Activated T-helper 9 cell treated with anti-CD3 and anti-CD28 coated beads, Interleukin-2, amount 50 U/mL, for 16 hours (primary cell): ENCODE data around the gene TIAM2.

ENCODE experiments used
- DNase-seq: peaks from one replicate; pipeline ENCODE4 v3.0.0-alpha.2; 2020; ENCODE audit warnings: low read depth

TIAM2 gene

DNA sequence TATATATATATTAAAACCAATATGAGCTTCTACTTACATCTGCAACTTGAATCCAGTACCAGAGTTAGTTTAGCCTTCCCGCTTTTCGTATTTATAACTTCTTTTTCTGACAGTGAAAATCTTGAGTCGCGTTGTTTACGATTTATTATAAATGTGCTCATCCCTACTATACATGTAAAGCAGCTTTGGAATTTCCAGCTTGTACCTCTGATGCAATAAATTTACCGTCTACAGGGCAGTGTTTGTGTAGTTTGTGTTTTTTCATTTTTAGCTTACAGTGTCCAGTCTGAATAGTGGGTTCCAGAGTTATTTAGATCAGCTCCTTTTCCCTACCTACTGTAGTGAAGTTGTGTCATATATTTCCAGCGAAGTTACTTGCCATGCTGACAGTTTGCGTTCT, 66.3 kb downstream of the TIAM2 start:
- DNase-seq = no peak

DNA sequence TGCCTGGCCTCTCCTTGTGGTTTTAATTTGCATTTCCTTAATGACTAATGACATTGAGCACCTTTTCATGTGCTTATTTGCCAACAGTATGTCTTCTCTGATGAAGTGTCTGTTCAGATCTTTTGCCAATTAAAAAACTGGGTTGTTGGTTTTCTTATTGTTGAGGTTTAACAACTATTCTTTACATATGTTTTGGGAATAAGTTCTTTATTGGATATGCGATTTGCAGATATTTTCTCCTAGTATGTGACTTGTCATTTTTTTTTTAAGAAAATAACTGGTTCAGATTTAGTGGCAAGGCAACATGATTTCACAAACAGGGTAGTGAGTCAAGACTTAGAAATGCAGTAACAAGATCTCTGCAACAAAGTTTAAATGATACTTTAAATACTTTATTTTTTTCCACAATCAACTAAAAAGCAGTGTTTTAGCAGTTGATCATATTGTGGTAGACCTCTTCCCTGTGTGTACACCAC, 67.8 kb downstream of the TIAM2 start:
- no peak for DNase-seq

DNA sequence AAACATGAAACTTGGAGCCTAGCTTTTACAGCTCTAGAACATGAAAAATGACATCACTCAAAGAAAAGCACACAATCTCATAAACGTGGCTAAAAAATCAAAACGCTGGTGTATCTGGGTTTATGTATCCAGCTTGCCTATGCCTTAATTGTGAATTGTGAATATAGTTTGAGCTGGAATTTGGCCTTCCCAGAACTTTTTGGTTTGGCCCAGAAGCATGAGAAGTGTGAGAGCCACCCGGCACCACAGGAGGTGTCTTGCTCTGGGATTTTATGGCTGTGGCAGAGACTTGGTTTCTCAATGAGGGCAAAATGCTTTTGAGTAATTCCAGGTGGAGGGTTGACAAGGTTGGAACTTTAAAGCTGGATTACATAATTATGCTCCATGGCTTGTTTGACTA, 69.2 kb downstream of the TIAM2 start:
- DNase-seq = no peak

DNA sequence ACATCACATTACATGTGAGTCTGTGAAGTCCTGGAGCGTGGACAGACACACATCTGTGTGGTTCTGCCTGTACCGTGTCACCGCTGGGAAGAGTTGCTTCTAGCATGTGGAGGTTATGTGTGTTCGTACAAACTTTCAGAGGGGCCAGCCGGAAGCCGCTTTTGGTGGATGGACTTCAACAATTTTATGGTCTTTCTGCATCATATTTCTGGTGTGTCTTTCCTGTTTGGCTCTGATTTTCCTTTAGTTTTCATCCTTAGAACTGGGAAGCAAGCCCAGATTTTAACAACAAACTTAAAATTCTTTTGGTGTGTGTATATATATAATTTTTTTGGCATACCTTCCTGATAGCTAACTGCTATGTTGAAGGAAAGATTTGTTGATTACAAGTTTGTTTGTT, 71.2 kb downstream of the TIAM2 start:
- DNase-seq = no peak

DNA sequence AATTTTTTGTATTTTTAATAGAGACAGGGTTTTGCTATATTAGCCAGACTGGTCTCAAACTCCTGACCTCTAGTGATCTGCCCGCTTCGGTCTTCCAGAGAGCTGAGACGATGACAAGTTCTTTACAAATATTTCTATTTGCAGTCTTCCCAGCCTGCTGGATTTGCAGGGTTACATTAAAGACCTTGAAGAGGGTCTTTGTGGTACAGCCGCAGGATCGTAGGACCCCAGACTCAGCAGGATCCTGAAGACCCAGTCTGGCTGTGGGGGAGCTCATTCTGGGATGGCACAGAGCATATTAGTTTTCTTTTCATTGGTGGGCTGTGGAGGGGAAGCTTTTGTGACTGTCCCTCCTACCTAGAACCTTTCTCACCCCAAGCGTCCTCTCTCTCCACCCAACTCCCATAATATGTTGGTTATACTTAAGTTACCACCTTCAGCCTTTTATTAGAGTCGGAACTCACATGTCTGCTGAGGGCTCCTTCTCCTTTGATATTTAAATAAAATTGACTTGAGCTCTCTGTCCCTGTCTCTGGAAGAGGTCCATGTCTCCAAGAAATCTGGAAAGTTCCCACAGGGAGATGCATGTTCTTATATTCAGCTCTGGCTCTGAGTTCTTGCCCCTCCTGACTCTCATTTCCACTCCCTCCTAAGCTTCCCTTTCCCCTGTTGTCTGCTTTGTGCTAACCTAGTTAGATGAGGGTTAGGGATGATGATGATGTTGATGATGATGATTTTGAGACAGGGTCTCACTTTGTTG, 72.0 kb downstream of the TIAM2 start:
- DNase-seq = no peak

DNA sequence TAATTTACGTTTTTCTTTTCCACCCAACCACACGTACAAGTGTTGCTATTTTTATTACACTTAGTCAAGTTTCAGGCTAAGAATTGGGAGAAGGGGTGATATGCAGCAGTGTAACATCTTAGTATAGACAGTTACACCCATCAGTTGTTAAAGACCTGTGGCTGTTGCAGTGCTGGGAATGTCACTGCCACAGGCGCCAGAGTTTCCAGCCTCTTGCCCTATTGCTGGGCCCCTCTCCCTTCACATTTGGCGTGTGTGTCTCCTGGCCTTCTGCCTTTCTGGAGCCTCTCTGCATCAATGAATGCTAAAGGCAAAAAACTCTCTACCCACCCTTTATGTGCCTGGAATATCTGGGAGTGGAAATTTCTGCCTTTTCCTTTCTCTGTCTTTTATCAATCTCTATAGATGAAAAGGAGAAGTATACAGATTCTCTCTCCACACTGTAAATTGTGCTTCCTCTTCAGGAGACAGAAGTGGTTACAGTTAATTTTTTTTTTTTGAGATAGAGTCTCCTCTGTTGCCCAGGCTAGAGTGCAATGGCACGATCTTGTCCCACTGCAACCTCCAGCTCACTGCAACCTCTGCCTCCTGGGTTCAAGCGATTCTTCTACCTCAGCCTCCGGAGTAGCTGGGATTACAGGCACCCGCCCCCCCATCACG, 73.0 kb downstream of the TIAM2 start:
- DNase-seq = no peak

DNA sequence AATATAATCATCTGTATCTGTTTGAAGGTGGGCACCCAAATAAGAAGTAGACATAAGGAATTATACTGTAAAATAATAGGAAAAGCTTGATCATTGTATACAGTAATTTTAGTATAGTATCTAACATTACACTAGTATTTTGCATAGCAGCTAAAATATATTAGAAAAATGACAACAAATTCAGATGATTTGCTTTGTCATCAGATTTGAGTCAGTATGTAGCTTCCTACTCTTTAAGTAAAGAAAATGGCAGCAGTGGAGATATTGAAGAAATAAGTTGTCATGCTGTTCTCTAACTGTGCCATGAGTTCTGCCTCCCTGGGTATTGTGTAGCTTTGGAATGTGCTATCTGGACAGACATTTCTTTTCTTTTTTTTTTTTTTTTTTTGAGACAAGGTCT, 74.4 kb downstream of the TIAM2 start:
- no peak for DNase-seq

DNA sequence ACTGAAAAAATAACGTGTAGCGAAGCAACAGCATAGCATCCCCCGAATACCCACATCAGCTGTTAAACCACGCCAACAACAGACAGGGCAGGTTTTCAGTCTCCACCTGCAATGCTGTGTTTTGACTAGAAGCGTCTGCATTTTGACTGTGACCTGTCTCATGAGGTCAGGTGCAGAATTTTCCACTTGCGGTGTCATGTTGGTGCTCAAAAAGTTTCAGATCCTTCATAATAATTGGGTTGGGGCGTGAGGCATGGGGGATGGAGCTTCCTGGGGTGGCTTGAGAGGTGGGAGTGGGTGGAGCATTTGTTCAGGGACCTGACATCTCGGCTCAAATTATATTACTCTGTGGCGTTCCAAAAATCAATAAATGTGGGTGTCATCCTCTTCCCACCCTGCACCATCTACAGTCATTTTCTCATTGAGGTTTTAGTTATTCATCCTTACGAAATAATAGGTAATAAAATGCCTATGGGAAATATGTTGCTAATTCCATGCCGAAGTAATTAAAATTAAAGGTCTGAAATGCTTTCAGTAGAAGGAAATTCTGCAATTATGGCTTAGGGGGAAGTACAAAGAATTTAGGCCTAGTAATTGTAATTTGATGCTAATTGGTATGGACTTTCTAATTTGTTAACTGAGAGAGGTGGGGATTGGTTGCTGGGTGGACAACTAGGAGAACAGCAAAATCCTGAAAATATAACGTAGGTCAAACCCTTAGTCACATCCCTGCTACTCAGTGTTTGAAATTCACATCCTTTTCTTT, 81.0 kb downstream of the TIAM2 start:
- no peak for DNase-seq

DNA sequence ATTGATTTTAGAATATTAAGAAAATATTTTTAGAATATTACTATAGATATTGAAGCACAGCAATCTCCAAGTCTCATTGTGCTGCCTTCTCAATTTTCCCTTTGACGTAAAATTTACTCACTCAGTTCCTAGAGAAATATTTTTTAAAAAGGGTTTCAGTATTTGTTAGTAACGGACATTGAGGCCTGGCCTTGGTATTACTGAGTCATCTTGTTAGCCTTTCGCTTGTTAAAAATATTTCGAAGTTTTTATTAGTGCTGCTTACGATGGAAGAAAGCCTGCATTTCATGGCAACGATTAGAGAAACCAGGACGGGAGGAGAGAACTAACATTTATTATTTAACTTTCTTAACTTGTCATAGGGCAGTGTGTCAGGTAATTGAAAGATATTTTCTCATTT, 82.2 kb downstream of the TIAM2 start:
- no peak for DNase-seq

DNA sequence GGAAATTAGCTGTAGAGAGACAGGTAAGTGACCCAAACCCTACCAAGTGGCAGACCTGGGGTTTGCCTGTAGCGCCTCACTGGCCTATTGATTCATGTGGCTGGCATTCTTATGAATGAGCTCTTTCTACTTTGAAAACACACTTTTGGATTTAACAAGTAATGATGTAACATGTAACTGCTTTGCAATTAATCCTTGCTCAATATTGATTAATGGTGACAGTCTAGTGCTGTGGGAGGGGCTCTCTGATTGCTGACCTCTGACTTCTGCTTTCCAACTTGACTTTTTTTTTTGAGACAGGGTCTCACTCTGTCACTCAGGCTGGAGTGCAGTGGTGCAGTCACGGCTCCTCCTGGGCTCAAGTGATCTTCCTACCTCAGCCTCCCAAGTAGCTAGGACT, 82.7 kb downstream of the TIAM2 start:
- DNase-seq = no peak

DNA sequence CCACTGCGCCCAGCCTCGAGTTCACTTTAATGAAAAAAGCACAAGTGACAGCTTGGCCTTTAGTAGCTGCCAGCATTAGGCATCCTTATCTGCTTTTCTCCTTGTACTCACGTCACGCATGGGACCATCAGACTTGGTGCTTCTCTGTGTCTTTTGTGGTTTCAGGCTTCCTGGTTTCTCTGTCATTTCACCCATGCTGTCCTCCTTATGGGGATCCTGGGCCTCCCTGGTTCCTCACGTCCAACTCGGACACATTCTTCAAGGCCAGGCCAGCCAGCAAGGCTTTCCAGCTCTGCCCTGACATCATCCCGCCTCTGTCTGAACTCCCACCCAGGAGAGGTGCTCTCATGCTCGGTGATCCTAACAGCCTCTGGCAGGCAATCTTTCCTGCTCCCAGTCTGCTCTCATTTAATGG, 83.2 kb downstream of the TIAM2 start:
- DNase-seq = no peak

DNA sequence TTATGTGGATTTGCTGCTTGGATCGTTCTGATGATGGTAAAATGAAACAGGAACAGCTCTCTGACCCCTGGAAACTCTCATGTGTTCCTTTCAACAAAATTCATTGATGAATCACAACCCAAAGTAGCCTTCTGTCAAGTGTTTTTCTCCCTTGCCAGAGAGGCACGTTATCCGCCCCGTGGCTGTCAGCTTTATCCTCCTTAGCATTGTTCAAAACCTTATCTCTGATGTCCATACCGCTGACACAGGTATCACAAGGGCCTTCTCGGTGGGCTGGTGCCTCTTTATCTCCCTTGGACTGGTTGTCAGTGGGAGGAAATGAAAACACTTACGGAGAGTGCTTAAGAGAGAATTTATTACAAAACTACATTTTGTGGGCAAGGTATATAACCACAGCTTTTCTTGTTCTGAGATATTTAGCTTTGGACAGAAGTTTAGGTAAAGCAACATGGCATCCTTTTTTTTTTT, 84.9 kb downstream of the TIAM2 start:
- DNase-seq = no peak

DNA sequence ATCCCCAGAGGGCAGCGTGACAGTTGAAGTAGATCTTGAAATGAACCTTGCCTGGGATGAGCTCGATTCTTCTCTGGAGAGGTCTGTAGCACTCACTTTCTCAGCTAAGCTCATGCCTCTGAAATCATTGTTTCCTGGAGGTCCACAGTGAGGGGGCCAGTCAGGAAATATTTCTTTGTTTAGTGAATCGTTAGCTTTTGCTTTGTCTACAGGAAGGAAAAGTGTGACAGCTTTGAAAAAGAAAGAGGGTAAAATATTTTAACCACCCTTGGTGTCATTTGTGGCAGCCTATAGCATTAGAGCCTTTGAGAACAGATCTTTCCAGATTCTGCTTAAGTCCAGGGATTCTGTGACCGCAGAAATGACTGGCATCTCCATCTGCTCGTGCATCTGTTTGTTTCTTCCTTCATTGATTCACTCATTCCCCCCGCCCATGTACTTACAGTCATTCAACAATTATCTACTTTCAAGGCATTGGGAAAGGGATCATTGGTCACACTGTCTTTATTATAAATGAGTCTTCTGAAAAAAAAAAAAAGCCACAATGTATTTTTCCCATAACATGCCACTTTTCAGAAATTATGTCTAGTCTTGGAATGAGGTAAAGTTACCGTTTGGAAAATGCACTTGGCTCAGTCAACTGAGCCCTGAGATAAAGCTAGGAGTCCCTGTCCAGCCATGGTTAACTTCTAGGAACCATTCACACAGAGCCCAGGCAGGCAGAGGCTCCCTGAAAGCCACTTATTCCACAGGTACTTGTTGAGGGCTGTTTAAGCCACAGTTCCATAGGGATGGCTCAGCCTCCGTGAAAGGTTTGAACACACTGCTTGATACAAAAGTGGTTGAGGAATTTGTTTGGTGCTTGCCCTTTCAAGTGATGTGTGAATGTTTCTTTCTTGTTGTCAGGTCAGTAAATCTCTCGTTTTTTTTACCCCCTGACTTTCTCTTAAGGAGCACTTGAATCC, 86.0 kb downstream of the TIAM2 start:
- DNase-seq = no peak

DNA sequence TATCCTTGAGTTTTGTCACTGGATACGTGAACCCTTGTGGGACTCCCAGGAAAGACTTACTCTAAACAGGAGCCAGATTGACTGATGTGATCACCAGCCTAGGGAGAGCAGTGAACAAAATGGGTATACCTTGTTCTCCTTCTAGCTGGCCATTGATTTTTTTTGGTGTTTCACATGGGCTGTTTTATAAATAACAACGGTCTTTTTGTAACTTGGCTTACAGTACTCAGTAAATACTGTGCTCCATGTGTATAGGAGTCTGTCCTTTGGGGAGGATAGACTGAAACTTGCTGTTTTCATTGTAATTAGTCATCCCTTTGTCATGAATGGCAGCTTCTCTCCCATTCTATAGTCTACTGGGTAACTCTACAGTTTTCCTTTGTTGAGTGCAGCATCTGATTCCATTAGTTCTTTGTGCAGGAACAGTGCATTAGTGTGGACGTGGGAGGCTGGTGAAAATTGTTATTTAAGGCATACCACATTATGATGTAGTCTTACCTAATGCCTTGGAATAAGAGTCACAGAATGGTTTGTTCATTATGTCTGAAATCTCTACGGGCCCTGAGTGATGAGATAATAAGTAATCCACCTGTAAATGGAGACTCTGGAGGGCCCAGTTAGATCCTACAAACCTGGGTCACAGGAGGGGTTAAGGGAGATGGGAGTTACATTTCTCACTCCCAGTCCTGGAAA, 89.5 kb downstream of the TIAM2 start:
- DNase-seq = no peak

DNA sequence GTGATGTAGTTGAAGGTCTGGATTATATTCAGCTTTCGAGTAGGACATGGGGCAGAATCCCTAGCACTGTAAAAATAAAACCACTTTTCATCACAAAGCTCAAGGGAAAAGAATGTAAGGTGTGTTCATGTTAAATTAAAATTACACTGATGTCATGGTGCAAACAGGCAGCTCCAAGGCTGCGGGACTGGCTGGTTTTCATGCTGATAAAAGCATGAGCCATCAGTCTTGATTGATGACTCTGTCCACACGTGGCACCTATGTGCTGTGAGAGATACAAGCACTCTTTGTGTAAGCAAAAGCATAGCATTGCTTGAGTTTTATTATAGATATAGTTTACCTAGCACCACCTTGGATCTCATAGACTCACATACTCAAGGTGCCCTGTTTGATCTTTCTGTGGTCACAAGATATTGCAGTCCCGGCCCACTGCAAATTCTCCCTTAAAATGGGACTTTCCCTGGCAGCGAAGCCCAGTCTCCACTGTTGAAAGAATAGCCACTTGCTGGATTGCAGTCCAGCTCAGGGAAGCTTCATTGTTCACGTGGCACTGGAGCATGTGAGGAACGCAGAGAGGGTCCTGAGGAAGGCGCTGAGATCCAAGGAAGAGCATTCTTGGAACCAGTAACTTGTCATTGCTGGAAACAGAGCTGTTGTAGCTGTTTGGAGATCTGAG, 90.6 kb downstream of the TIAM2 start:
- DNase-seq = no peak

DNA sequence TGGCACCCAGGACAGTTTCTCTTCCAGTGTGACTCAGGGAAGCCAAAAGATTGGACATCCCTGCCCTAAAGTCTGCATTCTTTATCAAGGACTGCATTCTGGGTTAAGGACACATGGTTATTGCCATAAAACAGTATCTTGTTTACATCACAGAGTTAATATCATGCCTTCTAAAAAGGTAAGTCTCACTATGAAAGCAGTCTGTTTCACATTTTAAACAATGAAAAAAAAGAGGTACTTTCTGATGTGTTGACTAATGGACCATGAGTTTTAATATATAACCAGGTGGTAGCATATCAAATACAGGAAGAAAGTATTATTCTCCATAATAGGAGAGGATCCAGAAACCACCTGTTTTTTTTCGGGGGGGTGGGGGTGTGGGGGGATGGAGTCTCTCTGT, 93.7 kb downstream of the TIAM2 start:
- DNase-seq = no peak

DNA sequence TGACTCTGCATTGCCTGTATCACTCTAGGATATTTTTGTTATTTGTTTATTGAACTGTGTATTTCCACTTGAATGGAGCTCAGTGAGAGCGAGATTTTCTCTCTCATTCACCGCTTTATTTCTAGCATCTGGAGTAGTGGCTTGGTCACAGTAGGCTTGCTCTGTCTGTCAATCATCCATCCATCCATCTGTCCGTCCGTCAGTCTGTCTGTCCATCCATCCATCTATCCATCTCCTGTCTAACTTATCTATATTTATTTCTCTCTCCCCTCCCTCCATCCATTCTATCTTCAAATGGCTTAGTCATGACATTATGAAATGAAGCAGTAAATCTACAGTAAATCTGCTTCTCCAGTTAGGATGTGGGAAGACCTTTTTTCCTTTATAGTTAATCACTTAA, 94.6 kb downstream of the TIAM2 start:
- no peak for DNase-seq

DNA sequence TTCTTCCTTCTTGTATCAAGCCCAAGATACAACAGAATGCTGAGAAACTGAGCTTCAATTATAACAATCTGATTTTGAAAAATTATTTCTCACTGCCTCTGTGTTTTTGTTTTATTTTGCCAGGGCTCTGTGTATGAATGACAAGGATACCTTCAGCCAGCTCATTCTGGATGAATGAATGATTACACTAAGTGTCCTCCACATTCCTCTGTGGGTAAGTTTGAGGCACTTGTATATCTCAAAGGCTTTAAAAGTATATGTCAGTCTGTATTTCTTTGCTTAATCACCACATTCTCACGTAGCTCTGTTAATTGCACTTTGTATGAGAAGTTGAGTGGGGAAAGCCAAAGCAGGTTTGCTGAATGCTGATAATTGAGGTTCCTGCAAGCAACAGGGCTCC, 95.1 kb downstream of the TIAM2 start:
- no peak for DNase-seq

DNA sequence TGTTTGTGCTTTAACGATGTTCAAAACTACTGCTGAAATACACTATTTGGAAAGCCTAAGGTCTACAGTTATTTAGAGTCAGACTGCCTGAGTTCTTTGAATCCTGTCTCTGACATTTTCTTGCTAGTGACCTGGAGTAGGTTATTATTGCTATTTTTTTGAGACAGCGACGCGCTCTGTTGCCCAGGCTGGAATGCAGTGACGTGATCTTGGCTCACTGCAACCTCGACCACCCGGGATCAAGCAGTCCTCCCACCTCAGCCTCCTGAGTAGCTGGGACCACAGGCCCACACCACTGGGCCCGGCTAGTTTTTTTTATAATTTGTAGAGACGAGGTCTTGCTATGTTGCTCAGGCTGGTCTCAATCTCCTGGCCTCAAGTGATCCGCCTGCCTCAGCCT, 96.6 kb downstream of the TIAM2 start:
- no peak for DNase-seq

DNA sequence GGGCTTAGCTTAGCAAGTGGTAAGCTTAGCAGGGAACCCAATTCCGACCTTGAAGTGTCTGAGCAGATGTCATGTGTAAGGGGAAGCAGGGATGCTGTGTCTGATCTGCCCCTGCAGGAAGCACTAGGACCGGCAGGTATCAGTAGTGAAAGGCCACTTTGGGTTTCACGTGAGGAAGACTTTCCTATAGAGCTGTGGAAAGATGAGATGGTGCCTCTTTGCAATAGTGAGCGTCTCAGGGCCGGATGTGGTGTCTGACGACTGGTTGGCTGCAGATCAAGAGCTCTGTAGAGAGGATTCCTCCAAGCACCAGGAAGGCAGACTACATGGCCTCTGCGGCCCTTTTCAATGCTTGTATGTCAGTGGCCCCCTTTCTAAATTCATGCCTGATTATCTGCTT, 98.3 kb downstream of the TIAM2 start:
- DNase-seq = no peak

DNA sequence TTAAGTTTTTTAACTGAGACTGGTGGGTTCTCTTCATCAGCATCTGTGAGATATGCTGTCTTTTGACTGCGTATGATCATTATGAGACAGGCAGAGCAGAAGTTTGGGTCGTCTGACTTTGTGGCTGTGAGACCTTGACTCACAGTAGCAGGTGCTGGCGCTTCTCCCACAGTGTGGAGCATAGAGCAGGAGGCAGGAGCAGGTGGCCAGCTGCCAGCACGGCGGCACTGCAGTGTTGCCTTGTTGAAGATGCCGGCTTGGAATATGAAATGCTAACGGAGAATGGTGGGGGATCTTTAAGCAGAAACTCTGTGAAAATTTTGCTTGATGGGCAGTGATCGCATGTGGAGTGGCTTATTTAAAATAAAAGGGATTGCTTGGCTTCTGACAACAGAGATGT, 105.0 kb downstream of the TIAM2 start:
- no peak for DNase-seq
